Measurements from ENCODE around the gene IGF2R. TPM values are rescaled to one million over a fixed set of nuclear protein-coding genes. Genes with fewer than 3 reads are reported as not detected.

Gene IGF2R
- total and polyA plus RNA-seq, 2 of the 13 experiments (the other 11 are each of a cell fraction or from before 2014, with no cell fraction given): 38.3 to 70.0 TPM

DNA sequence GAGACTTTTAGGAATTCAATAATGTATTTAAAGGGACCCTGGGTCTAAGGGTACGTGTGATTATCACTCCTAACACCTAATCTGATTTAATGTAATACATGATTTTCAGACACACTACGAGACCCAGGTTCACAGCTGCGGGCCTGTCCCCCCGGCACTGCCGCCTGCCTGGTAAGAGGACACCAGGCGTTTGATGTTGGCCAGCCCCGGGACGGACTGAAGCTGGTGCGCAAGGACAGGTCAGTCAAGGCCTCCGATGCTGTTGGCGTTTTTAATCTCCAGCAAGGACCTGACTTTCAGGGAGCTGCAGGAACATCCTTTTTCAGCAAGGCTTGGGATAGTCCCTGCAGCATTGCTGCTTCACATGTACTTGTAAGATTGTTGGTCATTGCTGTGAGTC lies 58.2 kb downstream of the IGF2R start:
- WGBS (ENCODE audit: low lambda C conversion rate): 97% methylated on average over 8 of the region's 11 CpGs
- no peak overlapping the region for H3K27ac ChIP-seq (ENCODE audit: extremely low read length, insufficient read depth, low read length)
- CTCF ChIA-PET (ENCODE audit: low intra/inter-chr PET ratio, low total read pairs): no interaction called here

More for the DNA sequence above, 58.2 kb downstream of the IGF2R start:
- Histone ChIP-seq H3K4me2 (ENCODE audit: low read depth, low read length) (no peak overlapping the region), H3K27me3 (ENCODE audit: control insufficient read depth in 1 of 2, insufficient read depth in 2 of 2, low read length in 2 of 2) (no peaks in the 10 kb centered on the region), H3K9me3 (ENCODE audit: low read length) (no peaks in the 10 kb centered on the region), H3K79me2 (ENCODE audit: insufficient read depth, low read length) (no peaks in the 10 kb centered on the region), H3K9ac (ENCODE audit: insufficient read depth, low read depth, low read length) (no peak overlapping the region), H3K4me1 (ENCODE audit: insufficient read depth, low read length) (no peaks in the 10 kb centered on the region), H4K20me1 (ENCODE audit: insufficient read depth, low read length) (no peaks in the 10 kb centered on the region), H2AFZ (ENCODE audit: low read length) (no peak overlapping the region), H3K36me3 (replicated peaks in 1 of 2; ENCODE audit: control insufficient read depth in 1 of 2, insufficient read depth in 2 of 2, low read length in 2 of 2) (peaks cover 49 to 87% of the 10 kb centered on the region in 2 experiments), H3K4me3 (replicated peaks in 1 of 3; ENCODE audit: insufficient read depth in 1 of 3, low read depth in 2 of 3, low read length in 3 of 3) (no peak overlapping the region)
- DNase-seq (ENCODE audit: low spot score) (no peak), ATAC-seq (no peak), FAIRE-seq (no peak)
- POLR2A ChIA-PET: no interaction called here
- no TSS peak for BruUV-seq (replicated peaks)
- in situ Hi-C loops (cut with HindIII; ENCODE audit: extremely low pct_ligation_motif_present, low pct_unique_long_range_greater_than_20kb): no loop called here
- TF ChIP-seq, protein P1, sequence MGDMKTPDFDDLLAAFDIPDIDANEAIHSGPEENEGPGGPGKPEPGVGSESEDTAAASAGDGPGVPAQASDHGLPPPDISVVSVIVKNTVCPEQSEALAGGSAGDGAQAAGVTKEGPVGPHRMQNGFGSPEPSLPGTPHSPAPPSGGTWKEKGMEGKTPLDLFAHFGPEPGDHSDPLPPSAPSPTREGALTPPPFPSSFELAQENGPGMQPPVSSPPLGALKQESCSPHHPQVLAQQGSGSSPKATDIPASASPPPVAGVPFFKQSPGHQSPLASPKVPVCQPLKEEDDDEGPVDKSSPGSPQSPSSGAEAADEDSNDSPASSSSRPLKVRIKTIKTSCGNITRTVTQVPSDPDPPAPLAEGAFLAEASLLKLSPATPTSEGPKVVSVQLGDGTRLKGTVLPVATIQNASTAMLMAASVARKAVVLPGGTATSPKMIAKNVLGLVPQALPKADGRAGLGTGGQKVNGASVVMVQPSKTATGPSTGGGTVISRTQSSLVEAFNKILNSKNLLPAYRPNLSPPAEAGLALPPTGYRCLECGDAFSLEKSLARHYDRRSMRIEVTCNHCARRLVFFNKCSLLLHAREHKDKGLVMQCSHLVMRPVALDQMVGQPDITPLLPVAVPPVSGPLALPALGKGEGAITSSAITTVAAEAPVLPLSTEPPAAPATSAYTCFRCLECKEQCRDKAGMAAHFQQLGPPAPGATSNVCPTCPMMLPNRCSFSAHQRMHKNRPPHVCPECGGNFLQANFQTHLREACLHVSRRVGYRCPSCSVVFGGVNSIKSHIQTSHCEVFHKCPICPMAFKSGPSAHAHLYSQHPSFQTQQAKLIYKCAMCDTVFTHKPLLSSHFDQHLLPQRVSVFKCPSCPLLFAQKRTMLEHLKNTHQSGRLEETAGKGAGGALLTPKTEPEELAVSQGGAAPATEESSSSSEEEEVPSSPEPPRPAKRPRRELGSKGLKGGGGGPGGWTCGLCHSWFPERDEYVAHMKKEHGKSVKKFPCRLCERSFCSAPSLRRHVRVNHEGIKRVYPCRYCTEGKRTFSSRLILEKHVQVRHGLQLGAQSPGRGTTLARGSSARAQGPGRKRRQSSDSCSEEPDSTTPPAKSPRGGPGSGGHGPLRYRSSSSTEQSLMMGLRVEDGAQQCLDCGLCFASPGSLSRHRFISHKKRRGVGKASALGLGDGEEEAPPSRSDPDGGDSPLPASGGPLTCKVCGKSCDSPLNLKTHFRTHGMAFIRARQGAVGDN (CRISPR knock-in tag; IDR thresholded peaks at IDR 0.05): no peak
- TF ChIP-seq SATB2 (CRISPR knock-in tag; IDR thresholded peaks at IDR 0.05) (no peak), ZNF615 (CRISPR knock-in tag; IDR thresholded peaks at IDR 0.05; ENCODE audit: borderline replicate concordance) (no peak), NFE2 (CRISPR knock-in tag; IDR thresholded peaks at IDR 0.05) (no peak), ZNF235 (CRISPR knock-in tag; IDR thresholded peaks at IDR 0.05; ENCODE audit: borderline replicate concordance) (no peak), ZNF232 (CRISPR knock-in tag; IDR thresholded peaks at IDR 0.05; ENCODE audit: borderline replicate concordance) (no peak), ZNF343 (CRISPR knock-in tag; IDR thresholded peaks at IDR 0.05) (no peak)
- intact Hi-C loops (cut with micrococcal nuclease; ENCODE audit: unreplicated experiment): no loop called here

Data from HepG2 (cell line).